Fibroblast of the conjunctiva (primary cell): ENCODE data around the gene VCP.

Experiments used
- DNase-seq: peaks from one replicate; pipeline ENCODE4 v3.0.0-alpha.2; 2010; ENCODE audit warnings: low read depth

Gene VCP

GRCh38 chr9:35014517-35014916, 57.9 kb downstream of the VCP start:
- no peak for DNase-seq

GRCh38 chr9:35010351-35010958, 62.0 kb downstream of the VCP start:
- DNase-seq, result no peak
